Gastroesophageal sphincter (tissue), 3 donors: ENCODE measurements around the gene CYP4F2.

Experiments
- POLR2A ChIP-seq, 2 donors: fragments of 450-650 bp; IDR thresholded peaks; one replicate each; pipeline ENCODE4 v1.6.1; 2017; ENCODE audit warnings: antibody characterized with exemption in 2 of 2, mild to moderate bottlenecking in 2 of 2, moderate library complexity in 1 of 2
- TF ChIP-seq, protein P1 (sequence below), 4 experiments: fragments of 200-600 bp in 2 of 4; fragments of 450-650 bp in 2 of 4; sonication (generic) in 1 of 4; IDR thresholded peaks; one replicate each; pipeline ENCODE4 v1.5.1; 2017 to 2019; ENCODE audit warnings: antibody characterized with exemption in 4 of 4, mild to moderate bottlenecking in 2 of 4, moderate library complexity in 2 of 4

- TF ChIP-seq, protein P1, sequence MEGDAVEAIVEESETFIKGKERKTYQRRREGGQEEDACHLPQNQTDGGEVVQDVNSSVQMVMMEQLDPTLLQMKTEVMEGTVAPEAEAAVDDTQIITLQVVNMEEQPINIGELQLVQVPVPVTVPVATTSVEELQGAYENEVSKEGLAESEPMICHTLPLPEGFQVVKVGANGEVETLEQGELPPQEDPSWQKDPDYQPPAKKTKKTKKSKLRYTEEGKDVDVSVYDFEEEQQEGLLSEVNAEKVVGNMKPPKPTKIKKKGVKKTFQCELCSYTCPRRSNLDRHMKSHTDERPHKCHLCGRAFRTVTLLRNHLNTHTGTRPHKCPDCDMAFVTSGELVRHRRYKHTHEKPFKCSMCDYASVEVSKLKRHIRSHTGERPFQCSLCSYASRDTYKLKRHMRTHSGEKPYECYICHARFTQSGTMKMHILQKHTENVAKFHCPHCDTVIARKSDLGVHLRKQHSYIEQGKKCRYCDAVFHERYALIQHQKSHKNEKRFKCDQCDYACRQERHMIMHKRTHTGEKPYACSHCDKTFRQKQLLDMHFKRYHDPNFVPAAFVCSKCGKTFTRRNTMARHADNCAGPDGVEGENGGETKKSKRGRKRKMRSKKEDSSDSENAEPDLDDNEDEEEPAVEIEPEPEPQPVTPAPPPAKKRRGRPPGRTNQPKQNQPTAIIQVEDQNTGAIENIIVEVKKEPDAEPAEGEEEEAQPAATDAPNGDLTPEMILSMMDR (IDR thresholded peaks at IDR 0.05), result no peak
- no peak for TF ChIP-seq POLR2A (IDR thresholded peaks at IDR 0.05)
These were observed 34.6 kb downstream of the CYP4F2 start for GRCh38 chr19:15863272-15863671.
